Kidney (tissue), 14 donors: Measurements from ENCODE around the gene PP2D1. TPM values are rescaled to one million over a fixed set of nuclear protein-coding genes. Genes with fewer than 3 reads are reported as not detected.
"Not testable (repeated sequence)": the region's sequence is repeated elsewhere in the genome, so short reads cannot be mapped to it uniquely, and the experiment has no call there.

Experiments
- DNase-seq, 5 donors: peaks; one replicate each; pipeline ENCODE4 v3.0.0-alpha.2; 2013 to 2020
- FAIRE-seq: peaks from 2 replicates; lab custom pipeline; 2012; peaks lifted over from hg19 to GRCh38; lab: Jason Lieb, UNC
- H3K27ac ChIP-seq, 2 donors: one replicate each; pipeline ENCODE4 v1.7.0; 2013; ENCODE audit warnings: low read depth in 2 of 2, low read length in 2 of 2, inconsistent platforms in 1 of 2
- H3K27me3 ChIP-seq: one replicate; pipeline ENCODE4 v1.7.1; 2013; ENCODE audit warnings: low read length, inconsistent platforms; ENCODE audit not compliant: control insufficient read depth, insufficient read depth
- H3K36me3 ChIP-seq, 3 donors: one replicate each; pipeline versions ENCODE4 v1.7.0 to v1.7.1; 2013; ENCODE audit warnings: low read length in 3 of 3, control low read depth in 1 of 3, inconsistent platforms in 1 of 3; ENCODE audit not compliant: insufficient read depth in 3 of 3, control insufficient read depth in 2 of 3
- H3K4me1 ChIP-seq, 3 donors: one replicate each; pipeline versions ENCODE4 v1.7.0 to v1.7.1; 2013; ENCODE audit warnings: low read length in 3 of 3, inconsistent platforms in 1 of 3, low read depth in 1 of 3; ENCODE audit not compliant: control insufficient read depth in 2 of 3, insufficient read depth in 2 of 3
- H3K4me3 ChIP-seq, 3 donors: one replicate each; pipeline versions ENCODE4 v1.7.0 to v1.8.1; 2013; ENCODE audit warnings: low read length in 3 of 3, control low read depth in 1 of 3, inconsistent platforms in 1 of 3
- H3K9ac ChIP-seq, 3 donors: one replicate each; pipeline versions ENCODE4 v1.7.0 to v1.7.1; 2013; ENCODE audit warnings: low read length in 3 of 3, control low read depth in 1 of 3, inconsistent platforms in 1 of 3
- H3K9me3 ChIP-seq, 3 donors: one replicate each; pipeline versions ENCODE4 v1.7.0 to v1.7.1; 2013; ENCODE audit warnings: low read length in 3 of 3, control low read depth in 1 of 3, inconsistent platforms in 1 of 3; ENCODE audit not compliant: control insufficient read depth in 2 of 3, insufficient read depth in 1 of 3
- intact Hi-C: fragments of 100-400 bp; cut with DNase I; formaldehyde crosslinking; loops from one replicate; pipeline ENCODE4 v1.11.1; 2022
- polyA plus RNA-seq: library from polyadenylated mRNA; stranded (reverse); fragments of 350-450 nt; fragmentation: Illumina TruSeq; extraction: RNeasy Lipid Tissue Mini Kit (QIAGEN cat#74804); gene quantifications from one replicate; pipeline ENCODE4 v1.2.3, GENCODE V29; 2014; ENCODE audit warnings: low read depth, low replicate concordance; ENCODE audit not compliant: insufficient read depth
- total RNA-seq: library from RNA; stranded (reverse); fragmentation: NEBNext Ultra II Directional; extraction: Animal tissue kit (Norgen Biotek cat#: 25700); gene quantifications from one replicate; pipeline ENCODE4 v1.2.1, GENCODE V29; 2021
- TF ChIP-seq, protein P1 (sequence below): IDR thresholded peaks from 3 replicates; pipeline ENCODE4 v1.5.1; 2012; ENCODE audit warnings: mild to moderate bottlenecking, moderate library complexity, borderline replicate concordance; ENCODE audit not compliant: insufficient read depth; ENCODE audit errors: extremely low read depth
- donor health status: control.
- donor health status: control.
- donor health status: control.
- donor health status: control.
- donor health status: control.
- donor health status: DM: yes; HTN: yes; CAD: no.
- donor health status: Normal renal cell carcinoma (clear cell type).

Gene PP2D1
- total and polyA plus RNA-seq, 2 donors from 2014 or later, result not detected

DNA sequence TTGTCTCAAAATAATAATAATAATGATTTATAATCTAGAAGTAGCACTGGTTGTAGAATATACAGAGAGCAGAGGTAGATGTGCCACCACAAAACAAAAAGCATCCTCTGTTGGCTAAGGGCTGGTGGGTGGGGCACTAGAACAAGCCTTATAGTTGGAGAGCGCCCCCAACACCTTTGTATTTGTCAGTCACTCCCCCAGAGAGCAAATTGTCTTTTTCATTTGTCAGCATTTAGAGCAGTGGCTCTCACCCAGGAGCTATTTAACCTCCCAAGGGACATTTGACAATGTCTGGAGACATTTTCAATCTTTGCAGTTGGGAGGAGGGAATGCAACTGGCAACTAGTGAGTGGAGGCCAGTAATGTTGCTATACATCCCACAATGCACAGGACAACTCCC is 34.5 kb upstream of the PP2D1 start:
- DNase-seq (no peak), FAIRE-seq (no peak)
- Histone ChIP-seq H3K27me3 (no peaks in the 10 kb centered on the region), H3K27ac (no peak overlapping the region), H3K4me1 (peaks cover 0 to 16% (median 12%) of the 10 kb centered on the region in 3 donors), H3K4me3 (no peak overlapping the region), H3K9me3 (no peaks in the 10 kb centered on the region), H3K36me3 (no peaks in the 10 kb centered on the region), H3K9ac (no peak overlapping the region)
- intact Hi-C loops, result no loop called here
- TF ChIP-seq, protein P1, sequence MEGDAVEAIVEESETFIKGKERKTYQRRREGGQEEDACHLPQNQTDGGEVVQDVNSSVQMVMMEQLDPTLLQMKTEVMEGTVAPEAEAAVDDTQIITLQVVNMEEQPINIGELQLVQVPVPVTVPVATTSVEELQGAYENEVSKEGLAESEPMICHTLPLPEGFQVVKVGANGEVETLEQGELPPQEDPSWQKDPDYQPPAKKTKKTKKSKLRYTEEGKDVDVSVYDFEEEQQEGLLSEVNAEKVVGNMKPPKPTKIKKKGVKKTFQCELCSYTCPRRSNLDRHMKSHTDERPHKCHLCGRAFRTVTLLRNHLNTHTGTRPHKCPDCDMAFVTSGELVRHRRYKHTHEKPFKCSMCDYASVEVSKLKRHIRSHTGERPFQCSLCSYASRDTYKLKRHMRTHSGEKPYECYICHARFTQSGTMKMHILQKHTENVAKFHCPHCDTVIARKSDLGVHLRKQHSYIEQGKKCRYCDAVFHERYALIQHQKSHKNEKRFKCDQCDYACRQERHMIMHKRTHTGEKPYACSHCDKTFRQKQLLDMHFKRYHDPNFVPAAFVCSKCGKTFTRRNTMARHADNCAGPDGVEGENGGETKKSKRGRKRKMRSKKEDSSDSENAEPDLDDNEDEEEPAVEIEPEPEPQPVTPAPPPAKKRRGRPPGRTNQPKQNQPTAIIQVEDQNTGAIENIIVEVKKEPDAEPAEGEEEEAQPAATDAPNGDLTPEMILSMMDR, result no peak

DNA sequence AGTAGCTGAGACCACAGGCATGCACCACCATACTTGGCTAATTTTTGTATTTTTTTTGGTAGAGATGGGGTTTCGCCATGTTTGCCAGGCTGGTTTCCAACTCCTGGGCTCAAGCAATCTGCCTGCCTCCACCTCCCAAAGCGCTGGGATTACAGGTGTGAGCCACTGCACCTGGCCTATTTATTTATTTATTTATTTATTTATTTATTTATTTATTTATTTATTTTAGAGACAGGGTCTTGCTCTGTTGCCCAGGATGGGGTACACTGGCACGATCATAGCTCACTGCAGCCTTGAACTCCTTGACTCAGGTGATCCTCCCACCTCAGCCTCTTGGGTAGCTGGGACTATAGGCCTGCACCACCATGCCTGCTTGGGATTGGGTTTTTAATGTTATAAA is 33.1 kb upstream of the PP2D1 start:
- H3K36me3 ChIP-seq, H3K9me3 ChIP-seq, FAIRE-seq, DNase-seq, H3K9ac ChIP-seq, intact Hi-C loops, H3K27me3 ChIP-seq, H3K4me3 ChIP-seq, H3K27ac ChIP-seq: not testable (repeated sequence)
- peaks cover 0 to 18% (median 12%) of the 10 kb centered on the region in 3 donors for H3K4me1 ChIP-seq

DNA sequence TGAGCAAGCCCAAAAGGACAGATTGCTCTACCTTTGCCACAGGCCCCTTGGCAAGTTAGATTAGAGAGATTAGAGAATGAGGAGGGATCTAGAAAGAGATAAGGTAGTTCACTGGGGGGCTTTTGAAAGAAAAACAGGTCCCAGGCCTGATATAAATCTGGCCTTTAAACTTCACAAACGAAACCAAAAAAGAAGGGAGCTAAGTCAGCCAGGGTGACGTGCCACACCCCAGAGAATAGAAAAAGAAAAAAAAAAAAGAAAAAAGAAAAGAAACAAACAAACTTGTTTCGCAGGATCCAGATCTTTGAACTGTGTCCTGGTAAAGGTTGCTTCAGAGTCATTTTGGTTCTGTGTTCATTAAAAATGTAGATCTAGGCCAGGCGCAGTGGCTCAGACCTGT is 31.8 kb upstream of the PP2D1 start:
- peaks cover 0 to 15% (median 12%) of the 10 kb centered on the region in 3 donors for H3K4me1 ChIP-seq
- TF ChIP-seq, protein P1, result no peak
- H3K27ac ChIP-seq, result peak overlapping the region; percentile 69 to 78
- H3K9me3 ChIP-seq, result no peaks in the 10 kb centered on the region
- intact Hi-C loops, result no loop called here
- H3K36me3 ChIP-seq, result no peaks in the 10 kb centered on the region
- FAIRE-seq (no peak), DNase-seq (no peak)
- no peaks in the 10 kb centered on the region for H3K27me3 ChIP-seq
- peak overlapping the region in 2 of 3 donors; percentile 30 to 46 for H3K9ac ChIP-seq
- peak overlapping the region in 1 of 3 donors; percentile 35 for H3K4me3 ChIP-seq

DNA sequence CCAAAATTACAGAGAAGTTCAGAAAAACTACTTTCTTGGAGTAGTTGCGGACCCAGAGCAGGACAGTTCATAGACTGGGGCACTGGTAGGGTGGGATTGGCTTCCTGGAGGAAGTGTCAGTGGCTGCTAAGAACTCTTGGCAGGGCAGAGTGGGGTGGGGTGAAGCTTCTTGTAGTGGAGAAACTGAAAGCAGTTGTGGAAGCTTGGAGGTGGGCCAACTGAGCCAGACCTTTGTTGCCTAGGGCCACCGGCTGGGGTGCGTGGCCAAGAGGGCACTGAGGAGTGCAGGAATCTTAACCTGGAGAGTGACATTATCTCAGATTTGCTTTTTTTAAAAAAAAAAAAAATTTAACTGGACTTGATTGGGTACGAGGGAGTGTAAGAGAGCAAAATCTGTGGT is 31.3 kb upstream of the PP2D1 start:
- DNase-seq, result peak in 1 of 5 donors; percentile 91
- intact Hi-C loops, result no loop called here
- peak overlapping the region in 2 of 3 donors; percentile 30 to 46 for H3K9ac ChIP-seq
- peak overlapping the region; percentile 69 to 78 for H3K27ac ChIP-seq
- TF ChIP-seq, protein P1, result no peak
- H3K4me3 ChIP-seq, result peak overlapping the region in 1 of 3 donors; percentile 35
- peaks cover 2 to 14% (median 14%) of the 10 kb centered on the region in 3 donors for H3K4me1 ChIP-seq
- no peaks in the 10 kb centered on the region for H3K9me3 ChIP-seq
- no peaks in the 10 kb centered on the region for H3K36me3 ChIP-seq
- no peak for FAIRE-seq
- H3K27me3 ChIP-seq, result no peaks in the 10 kb centered on the region
